Panc1 (cell line): ENCODE measurements around the gene TRIP10. TPM values are rescaled to one million over a fixed set of nuclear protein-coding genes. Genes with fewer than 3 reads are reported as not detected.

Source experiments
- ATAC-seq: fragments of 200-7000 bp; cut with Tn5 transposase; 2 replicates; pipeline ENCODE4 v1.9.1; 2020; ENCODE audit warnings: mild to moderate bottlenecking, moderate library complexity
- BruUV-seq: library from RNA; stranded (reverse); fragments of 400-500 nt; replicated peaks from 2 replicates; lab custom pipeline; 2021; lab: Mats Ljungman, UMichigan
- CTCF ChIA-PET: fragments of 300-600 bp; sonication (Branson Sonifier 250); formaldehyde crosslinking; loops from one replicate; lab custom pipeline; 2022; ENCODE audit warnings: antibody characterized with exemption; lab: Charles Lee
- POLR2A ChIA-PET: fragments of 300-600 bp; sonication (Branson Sonifier 250); formaldehyde crosslinking; loops from one replicate; lab custom pipeline; 2022; ENCODE audit warnings: antibody characterized with exemption; lab: Charles Lee
- DNase-seq: peaks from one replicate; pipeline ENCODE4 v3.0.0-alpha.2; 2010; ENCODE audit warnings: low read depth, low spot score
- H3K27ac ChIP-seq: 2 replicates; pipeline ENCODE4 v1.5.1; 2011; ENCODE audit warnings: mild to moderate bottlenecking, low read length, inconsistent platforms
- H3K27me3 ChIP-seq: fragments of 200-500 bp; sonication (Bioruptor generic); 2 replicates; pipeline ENCODE4 v1.6.0; 2014; ENCODE audit warnings: low read length, inconsistent platforms; ENCODE audit not compliant: control insufficient read depth, insufficient read depth
- H3K36me3 ChIP-seq: fragments of 200-500 bp; sonication (Bioruptor generic); 2 replicates; pipeline ENCODE4 v1.5.1; 2014; ENCODE audit warnings: inconsistent platforms, mild to moderate bottlenecking, low read length, moderate library complexity; ENCODE audit not compliant: control insufficient read depth, insufficient read depth
- H3K4me1 ChIP-seq: 2 replicates; pipeline ENCODE4 v1.5.1; 2011; ENCODE audit warnings: inconsistent platforms, mild to moderate bottlenecking, low read length, moderate library complexity; ENCODE audit not compliant: control insufficient read depth, insufficient read depth
- H3K4me3 ChIP-seq, 2 experiments: 2 replicates each; pipeline ENCODE4 v1.5.1; 2011 to 2012; ENCODE audit warnings: low read depth in 2 of 2, low read length in 2 of 2, mild to moderate bottlenecking in 2 of 2, inconsistent platforms in 1 of 2, moderate library complexity in 1 of 2
- H3K9me3 ChIP-seq: fragments of 200-500 bp; sonication (Bioruptor generic); 2 replicates; pipeline ENCODE4 v1.5.1; 2014; ENCODE audit warnings: low read depth, mild to moderate bottlenecking, inconsistent platforms, low read length, moderate library complexity; ENCODE audit not compliant: control insufficient read depth, insufficient read depth
- CTCF ChIP-seq: fragments of 450-650 bp; IDR thresholded peaks from 2 replicates; pipeline ENCODE4 v1.5.1; 2017; ENCODE audit warnings: mild to moderate bottlenecking
- POLR2AphosphoS5 ChIP-seq: IDR thresholded peaks from 2 replicates; pipeline ENCODE4 v1.6.1; 2012; ENCODE audit warnings: mild to moderate bottlenecking, low read depth, low read length, moderate library complexity
- REST ChIP-seq, 2 experiments: IDR thresholded peaks; 2 replicates each; pipeline ENCODE4 v1.6.1; 2011 to 2012; ENCODE audit warnings: low read depth in 2 of 2, control low read depth in 1 of 2, low read length in 1 of 2, mild to moderate bottlenecking in 1 of 2, moderate library complexity in 1 of 2; ENCODE audit not compliant: insufficient read depth in 1 of 2
- SIN3A ChIP-seq: IDR thresholded peaks from 2 replicates; pipeline ENCODE4 v1.6.1; 2012; ENCODE audit warnings: low read depth, mild to moderate bottlenecking, low read length, moderate library complexity, borderline replicate concordance; ENCODE audit not compliant: insufficient read depth
- TCF7L2 ChIP-seq: IDR thresholded peaks from 2 replicates; pipeline ENCODE4 v1.6.1; 2011; ENCODE audit warnings: mild to moderate bottlenecking, low read depth, low read length, inconsistent platforms
- in situ Hi-C: cut with HindIII; loops from 2 replicates; pipeline ENCODE4 v1.10.0; 2016; ENCODE audit warnings: low sequenced_read_pairs, low pct_unique_long_range_greater_than_20kb
- intact Hi-C: fragments of 100-400 bp; cut with micrococcal nuclease; formaldehyde crosslinking; loops from one replicate; pipeline ENCODE4 v1.10.0; 2022; ENCODE audit not compliant: unreplicated experiment
- total RNA-seq: library from RNA; stranded (reverse); gene quantifications from one replicate; pipeline ENCODE4 v1.2.1, GENCODE V29; 2021; ENCODE audit not compliant: unreplicated experiment

Gene TRIP10
- total RNA-seq, 1 experiment from 2014 or later: 115 TPM

- POLR2A ChIA-PET: no interaction called here
- no peaks in the 10 kb centered on the region for H3K27me3 ChIP-seq
- in situ Hi-C loops (no loop called here), intact Hi-C loops (no loop called here)
- DNase-seq (no peak), ATAC-seq (no peak)
- CTCF ChIA-PET: no interaction called here
- H3K27ac ChIP-seq: no peak overlapping the region
- TF ChIP-seq POLR2AphosphoS5: no peak
- no peak for TF ChIP-seq REST (IDR thresholded peaks at IDR 0.05; ENCODE audit: insufficient read depth in 1 of 2, low read depth in 2 of 2, low read length in 1 of 2)
- TF ChIP-seq CTCF: no peak
- TF ChIP-seq SIN3A: no peak
- TF ChIP-seq TCF7L2: no peak
- H3K4me1 ChIP-seq: no peaks in the 10 kb centered on the region
- H3K4me3 ChIP-seq: no peak overlapping the region
- no peaks in the 10 kb centered on the region for H3K9me3 ChIP-seq
- H3K36me3 ChIP-seq: no peaks in the 10 kb centered on the region
- no TSS peak for BruUV-seq
Measured at GRCh38 chr19:6772866-6773322, 33.4 kb downstream of the TRIP10 start.

GRCh38 chr19:6773323-6773931 is 33.9 kb downstream of the TRIP10 start:
- Histone ChIP-seq H3K36me3 (no peaks in the 10 kb centered on the region), H3K27ac (no peak overlapping the region), H3K4me3 (no peak overlapping the region), H3K27me3 (no peaks in the 10 kb centered on the region), H3K4me1 (no peaks in the 10 kb centered on the region), H3K9me3 (no peaks in the 10 kb centered on the region)
- BruUV-seq: no TSS peak
- in situ Hi-C loops: no loop called here
- CTCF ChIA-PET: no interaction called here
- TF ChIP-seq REST (IDR thresholded peaks at IDR 0.05; ENCODE audit: insufficient read depth in 1 of 2, low read depth in 2 of 2, low read length in 1 of 2) (no peak), POLR2AphosphoS5 (no peak), TCF7L2 (no peak), SIN3A (no peak), CTCF (no peak)
- ATAC-seq (peak; percentile 40; the same call in 1 of the 2 replicates), DNase-seq (no peak)
- intact Hi-C loops: no loop called here
- POLR2A ChIA-PET: no interaction called here
